GM18526 (cell line): Measurements from ENCODE around the gene XKRX.

ENCODE experiments used
- POLR2A ChIP-seq: IDR thresholded peaks from 3 replicates; pipeline ENCODE4 v1.6.1; 2011; ENCODE audit not compliant: insufficient read length; ENCODE audit errors: extremely low read depth

The XKRX gene

GRCh38 chrX:100928660-100929613 is at the start of gene XKRX:
TSS of gene XKRX (minus strand) at chrX:100928917. CDS start at chrX:100928304, 613 bp downstream.
- TF ChIP-seq POLR2A: no peak

- TF ChIP-seq POLR2A: no peak
Observed at GRCh38 chrX:100976211-100976610, 47.5 kb upstream of the XKRX start.

GRCh38 chrX:100975212-100975611 is 46.5 kb upstream of the XKRX start:
- no peak for TF ChIP-seq POLR2A

- no peak for TF ChIP-seq POLR2A
Observed at GRCh38 chrX:100973411-100973810, 44.7 kb upstream of the XKRX start.

GRCh38 chrX:100969936-100970335 is 41.2 kb upstream of the XKRX start:
- TF ChIP-seq POLR2A: no peak

- TF ChIP-seq POLR2A: no peak
Observed at GRCh38 chrX:100969408-100969807, 40.7 kb upstream of the XKRX start, which contains the start of gene ARL13A. TSS of gene ARL13A (plus strand) at chrX:100969708. CDS start at chrX:100973690, 3,982 bp downstream.

GRCh38 chrX:100964362-100964761 is 35.6 kb upstream of the XKRX start:
- no peak for TF ChIP-seq POLR2A

GRCh38 chrX:100962811-100963210 is 34.1 kb upstream of the XKRX start:
- no peak for TF ChIP-seq POLR2A

- no peak for TF ChIP-seq POLR2A
Observed at GRCh38 chrX:100948557-100948956, 19.8 kb upstream of the XKRX start.

- TF ChIP-seq POLR2A: no peak
Observed at GRCh38 chrX:100946299-100946927, 17.7 kb upstream of the XKRX start.

GRCh38 chrX:100944601-100945000 is 15.9 kb upstream of the XKRX start:
- TF ChIP-seq POLR2A: no peak

- no peak for TF ChIP-seq POLR2A
Observed at GRCh38 chrX:100939333-100939732, 10.6 kb upstream of the XKRX start.

- no peak for TF ChIP-seq POLR2A
Observed at GRCh38 chrX:100935767-100936166, 7.0 kb upstream of the XKRX start.

GRCh38 chrX:100931925-100932285 is 3.2 kb upstream of the XKRX start:
- TF ChIP-seq POLR2A: no peak

GRCh38 chrX:100931218-100931924 is 2.7 kb upstream of the XKRX start:
- no peak for TF ChIP-seq POLR2A

- no peak for TF ChIP-seq POLR2A
Observed at GRCh38 chrX:100926453-100926852, 2.3 kb downstream of the XKRX start.
